Fibroblast of lung (primary cell): ENCODE results near the gene KRT85.

Experiments
- CTCF ChIP-seq, 2 donors: IDR thresholded peaks in 1 of 2; conservative IDR thresholded peaks in 1 of 2; 1 replicate in 1 of 2; 2 replicates in 1 of 2; pipeline ENCODE4 v1.5.1; 2011 to 2012; ENCODE audit warnings: low read length in 2 of 2, control low read depth in 1 of 2, inconsistent platforms in 1 of 2, low read depth in 1 of 2, mild to moderate bottlenecking in 1 of 2
- EZH2 ChIP-seq: IDR thresholded peaks from 2 replicates; pipeline ENCODE4 v1.5.1; 2012; ENCODE audit warnings: low read length, control low read depth, mild to moderate bottlenecking; ENCODE audit errors: missing control alignments

- TF ChIP-seq EZH2, result no peak
- TF ChIP-seq CTCF (conservative IDR thresholded peaks at IDR 0.05 in 1 of 2, IDR thresholded peaks at IDR 0.05 in 1 of 2; ENCODE audit: low read depth in 1 of 2, low read length in 2 of 2), result peak in 1 of 2 donors; percentile 15
These were observed 5.1 kb downstream of the KRT85 start for GRCh38 chr12:52362118-52362726.
